ENCODE measurements around the gene PPT1.
A peak's percentile ranks its signal among the peaks of the same experiment; 100 is the strongest.
"Not testable (repeated sequence)": the region's sequence is repeated elsewhere in the genome, so short reads cannot be mapped to it uniquely, and the experiment has no call there.

PPT1 gene

DNA sequence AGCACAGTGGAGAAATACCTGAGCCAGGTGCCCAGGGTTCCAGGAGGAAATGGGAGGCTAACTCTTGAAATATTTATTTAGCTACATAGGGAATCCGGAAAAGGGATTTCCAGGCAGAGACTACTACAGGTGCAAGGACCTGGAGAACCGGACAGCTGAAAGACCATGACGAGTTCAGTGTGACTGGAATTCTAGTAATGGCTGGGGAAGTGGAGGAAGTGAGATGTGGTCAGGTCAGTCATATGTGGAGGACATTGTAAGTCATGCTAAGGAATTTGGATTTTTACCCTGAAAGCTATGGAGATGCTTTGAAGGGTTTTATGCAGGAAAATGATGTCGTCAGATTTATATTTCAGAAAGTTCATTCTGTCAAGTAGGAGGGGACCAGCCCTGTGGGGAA, 54.7 kb downstream of the PPT1 start:
- no peaks in the 10 kb centered on the region for H3K9me3 ChIP-seq (ENCODE audit: control insufficient read depth, insufficient read depth, low read length)
- H3K27ac ChIP-seq (ENCODE audit: low read length) = no peak overlapping the region
- no peaks in the 10 kb centered on the region for H3K4me1 ChIP-seq (ENCODE audit: control insufficient read depth, insufficient read depth, low read length)
- H3K4me3 ChIP-seq (ENCODE audit: low read length) = no peak overlapping the region
- no peak for DNase-seq (ENCODE audit: low read depth, low spot score)
- H3K36me3 ChIP-seq (ENCODE audit: control insufficient read depth, insufficient read depth, low read length) = no peaks in the 10 kb centered on the region
- H3K27me3 ChIP-seq (ENCODE audit: control insufficient read depth, insufficient read depth, low read length) = no peaks in the 10 kb centered on the region
- WGBS (ENCODE audit: insufficient coverage, insufficient read length) = no CpG with 5 or more reads among the region's 4 CpGs

DNA sequence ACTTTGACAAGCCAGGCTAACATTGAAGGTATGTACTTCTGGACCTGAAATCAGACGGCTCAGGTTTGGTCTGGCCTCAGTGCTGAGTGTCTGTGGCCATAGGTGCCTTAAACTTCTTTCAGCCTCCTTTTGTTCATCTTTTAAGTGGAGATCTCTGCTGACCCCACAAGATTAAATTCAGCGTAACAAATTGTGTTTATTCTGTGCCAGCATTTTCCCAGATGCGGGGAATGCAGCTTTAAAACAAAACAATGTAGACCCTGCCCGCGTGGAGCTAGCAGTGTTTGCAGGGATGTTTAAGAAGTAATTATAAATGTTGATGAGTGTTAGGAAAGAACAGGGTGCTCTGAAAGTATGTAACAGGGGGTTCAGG, 55.6 kb downstream of the PPT1 start:
- Histone ChIP-seq H3K9me3 (ENCODE audit: control insufficient read depth, insufficient read depth, low read length) (no peaks in the 10 kb centered on the region), H3K27ac (ENCODE audit: low read length) (no peak overlapping the region), H3K27me3 (ENCODE audit: control insufficient read depth, insufficient read depth, low read length) (no peaks in the 10 kb centered on the region), H3K36me3 (ENCODE audit: control insufficient read depth, insufficient read depth, low read length) (no peaks in the 10 kb centered on the region), H3K4me1 (ENCODE audit: control insufficient read depth, insufficient read depth, low read length) (no peaks in the 10 kb centered on the region), H3K4me3 (ENCODE audit: low read length) (peak overlapping the region; percentile 77; the same call in 1 of the 2 replicates)
- DNase-seq (ENCODE audit: low read depth, low spot score) = no peak
- WGBS (ENCODE audit: insufficient coverage, insufficient read length) = no CpG with 5 or more reads among the region's 5 CpGs

DNA sequence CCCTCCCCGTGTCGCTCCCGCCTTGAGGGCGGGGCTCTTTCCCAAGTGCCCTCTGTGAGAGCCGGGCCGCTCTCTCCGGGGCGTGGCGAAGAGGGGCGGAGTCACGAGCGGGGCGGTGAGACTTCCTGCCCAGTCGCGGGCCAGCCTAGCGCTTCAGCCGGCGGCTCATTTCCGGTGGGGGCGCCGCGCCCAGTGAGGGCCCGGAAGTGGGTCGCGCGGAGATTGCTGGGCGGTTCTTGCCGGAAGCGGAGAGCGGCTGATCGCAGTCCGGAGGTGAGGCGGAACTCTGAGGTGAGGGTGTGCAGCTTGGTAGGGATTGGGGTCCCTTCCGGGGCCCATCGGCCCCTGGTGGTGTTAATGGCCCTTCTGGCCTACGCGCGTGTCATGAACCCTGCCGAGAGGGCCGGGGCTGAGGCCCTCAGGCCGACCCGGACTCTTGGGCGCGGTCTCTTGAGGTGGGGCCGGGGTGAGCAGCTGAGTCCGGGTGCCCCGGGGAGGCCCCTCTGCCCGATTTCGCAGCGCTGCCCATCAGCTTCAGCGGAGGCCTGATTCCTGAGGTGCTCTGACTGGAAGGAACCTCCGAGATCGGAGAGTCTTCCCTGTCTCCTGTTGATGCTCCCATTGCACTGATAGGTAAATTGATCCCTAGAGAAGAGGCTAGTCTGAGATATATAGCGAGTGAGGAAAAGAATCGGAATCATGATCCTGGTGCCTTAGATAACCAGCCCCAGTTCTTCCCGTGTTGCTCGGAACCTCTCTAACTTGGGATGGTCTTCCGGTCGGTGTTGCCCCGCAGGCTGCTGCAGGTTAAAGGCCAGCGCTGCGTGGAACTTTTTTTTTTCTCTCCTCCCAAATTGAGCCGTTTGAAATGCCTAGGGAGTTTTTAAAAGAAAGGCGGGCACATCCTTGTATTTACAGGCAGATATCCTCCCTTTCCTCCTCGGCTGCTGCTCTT, 56.3 kb downstream of the PPT1 start, which contains the start of gene CAP1:
Gene CAP1 (plus strand): TSS at position 219 of the 955 bp plus-strand sequence. CDS start 18,618 bp downstream, outside the sequence.
- Histone ChIP-seq H3K4me1 (ENCODE audit: control insufficient read depth, insufficient read depth, low read length) (no peaks in the 10 kb centered on the region), H3K36me3 (ENCODE audit: control insufficient read depth, insufficient read depth, low read length) (no peaks in the 10 kb centered on the region), H3K9me3 (ENCODE audit: control insufficient read depth, insufficient read depth, low read length) (no peaks in the 10 kb centered on the region), H3K27ac (ENCODE audit: low read length) (no peak within 1 kb of the TSS), H3K4me3 (ENCODE audit: low read length) (peak within 1 kb of the TSS; percentile 82), H3K27me3 (ENCODE audit: control insufficient read depth, insufficient read depth, low read length) (no peaks in the 10 kb centered on the region)
- DNase-seq (ENCODE audit: low read depth, low spot score) = peak; percentile 94
- WGBS (ENCODE audit: insufficient coverage, insufficient read length) = no CpG with 5 or more reads among the region's 65 CpGs

DNA sequence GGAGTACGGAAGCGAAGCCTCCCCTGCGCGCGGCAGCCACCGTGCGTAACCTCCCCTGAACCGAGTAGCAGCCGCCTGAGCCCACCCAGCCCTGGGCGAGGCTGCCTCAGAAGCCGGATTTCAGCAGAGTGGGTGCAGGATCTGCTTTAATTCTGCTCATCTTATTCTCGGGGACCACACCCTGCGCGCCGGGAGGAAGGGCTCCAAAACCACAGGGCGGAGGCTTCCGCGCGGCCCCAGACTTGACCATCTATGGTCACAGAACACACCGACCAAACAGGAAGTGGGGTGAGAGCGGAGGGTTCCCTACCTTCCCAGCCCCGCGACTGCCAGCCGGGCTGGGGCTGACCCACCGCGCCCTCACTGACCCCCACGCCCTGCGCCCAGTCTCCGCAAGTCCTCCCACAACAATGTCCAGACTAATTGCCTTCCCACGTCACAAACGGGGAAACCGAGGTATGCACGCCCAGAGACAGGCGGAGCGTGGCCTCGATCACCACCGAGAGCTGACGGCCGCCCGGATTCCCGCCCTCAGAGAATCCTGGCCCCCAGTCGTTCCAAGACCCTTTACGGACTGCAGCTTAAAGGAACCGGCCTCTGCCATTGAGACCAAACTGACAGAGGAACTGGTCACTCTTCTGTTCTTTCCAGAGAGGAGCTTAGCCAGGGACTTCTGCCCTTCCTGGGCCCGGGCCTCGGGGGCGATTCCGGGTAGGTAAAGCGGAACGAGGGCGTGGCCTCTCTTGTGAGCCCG, 57.1 kb downstream of the PPT1 start:
- H3K36me3 ChIP-seq (ENCODE audit: control insufficient read depth, insufficient read depth, low read length) = no peaks in the 10 kb centered on the region
- WGBS (ENCODE audit: insufficient coverage, insufficient read length) = no CpG with 5 or more reads among the region's 52 CpGs
- H3K27me3 ChIP-seq (ENCODE audit: control insufficient read depth, insufficient read depth, low read length) = no peaks in the 10 kb centered on the region
- no peaks in the 10 kb centered on the region for H3K9me3 ChIP-seq (ENCODE audit: control insufficient read depth, insufficient read depth, low read length)
- DNase-seq (ENCODE audit: low read depth, low spot score) = no peak
- H3K4me3 ChIP-seq (ENCODE audit: low read length) = peak overlapping the region; percentile 82
- H3K4me1 ChIP-seq (ENCODE audit: control insufficient read depth, insufficient read depth, low read length) = no peaks in the 10 kb centered on the region
- no peak overlapping the region for H3K27ac ChIP-seq (ENCODE audit: low read length)

DNA sequence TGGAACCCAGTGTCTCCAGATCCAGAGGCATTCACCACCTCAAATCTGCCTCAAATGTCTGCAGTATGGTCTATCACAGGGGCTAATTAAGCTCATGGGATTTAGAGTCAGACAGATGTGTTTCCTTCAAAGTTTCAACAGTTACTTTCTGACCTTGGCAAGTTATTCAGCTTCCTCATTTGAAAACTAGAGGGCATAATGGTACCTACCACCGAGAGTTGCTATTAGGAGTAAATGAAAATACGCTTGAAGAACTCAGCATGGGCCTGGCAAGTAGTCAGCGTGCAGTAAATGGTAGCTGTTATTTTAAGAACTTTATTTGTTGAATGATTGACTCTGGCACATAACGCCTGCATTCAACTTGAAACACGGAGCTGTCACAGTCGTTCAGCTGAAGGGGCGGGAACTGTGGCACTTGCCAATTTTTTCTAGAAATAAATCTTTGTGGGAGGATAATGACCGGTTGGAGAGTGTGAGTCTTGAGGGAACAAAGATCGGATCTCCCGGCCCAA, 57.8 kb downstream of the PPT1 start:
- DNase-seq (ENCODE audit: low read depth, low spot score) = no peak

DNA sequence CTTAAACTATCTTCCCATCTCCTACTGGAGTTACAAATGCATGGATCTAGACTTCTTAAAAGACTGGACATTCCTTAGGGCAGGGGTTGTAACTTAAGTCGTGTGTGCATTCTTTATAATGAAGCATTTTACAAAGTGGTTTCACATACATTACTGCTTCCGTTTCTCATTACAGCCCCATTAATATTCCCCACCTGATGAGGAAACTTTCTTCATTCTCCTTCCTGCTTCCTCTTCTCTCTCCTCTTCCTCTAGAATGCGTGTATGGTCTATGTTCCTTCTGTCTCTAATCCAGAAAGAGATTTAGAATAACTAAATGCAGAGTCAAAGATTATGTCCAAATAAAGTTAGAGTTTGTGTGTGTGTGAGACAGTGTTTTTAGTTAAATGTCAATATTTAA, 58.4 kb downstream of the PPT1 start:
- DNase-seq (ENCODE audit: low read depth, low spot score) = no peak
- Histone ChIP-seq H3K27ac (ENCODE audit: low read length) (no peak overlapping the region), H3K36me3 (ENCODE audit: control insufficient read depth, insufficient read depth, low read length) (no peaks in the 10 kb centered on the region), H3K4me3 (ENCODE audit: low read length) (no peak overlapping the region), H3K4me1 (ENCODE audit: control insufficient read depth, insufficient read depth, low read length) (no peaks in the 10 kb centered on the region), H3K27me3 (ENCODE audit: control insufficient read depth, insufficient read depth, low read length) (no peaks in the 10 kb centered on the region), H3K9me3 (ENCODE audit: control insufficient read depth, insufficient read depth, low read length) (no peaks in the 10 kb centered on the region)
- WGBS (ENCODE audit: insufficient coverage, insufficient read length) = no CpG with 5 or more reads among the region's 3 CpGs

More for the DNA sequence above, 57.8 kb downstream of the PPT1 start:
- Histone ChIP-seq H3K4me1 (ENCODE audit: control insufficient read depth, insufficient read depth, low read length) (no peaks in the 10 kb centered on the region), H3K27ac (ENCODE audit: low read length) (no peak overlapping the region), H3K27me3 (ENCODE audit: control insufficient read depth, insufficient read depth, low read length) (no peaks in the 10 kb centered on the region), H3K9me3 (ENCODE audit: control insufficient read depth, insufficient read depth, low read length) (no peaks in the 10 kb centered on the region), H3K36me3 (ENCODE audit: control insufficient read depth, insufficient read depth, low read length) (no peaks in the 10 kb centered on the region), H3K4me3 (ENCODE audit: low read length) (peak overlapping the region; percentile 82; the same call in 1 of the 2 replicates)
- WGBS (ENCODE audit: insufficient coverage, insufficient read length) = no CpG with 5 or more reads among the region's 10 CpGs

DNA sequence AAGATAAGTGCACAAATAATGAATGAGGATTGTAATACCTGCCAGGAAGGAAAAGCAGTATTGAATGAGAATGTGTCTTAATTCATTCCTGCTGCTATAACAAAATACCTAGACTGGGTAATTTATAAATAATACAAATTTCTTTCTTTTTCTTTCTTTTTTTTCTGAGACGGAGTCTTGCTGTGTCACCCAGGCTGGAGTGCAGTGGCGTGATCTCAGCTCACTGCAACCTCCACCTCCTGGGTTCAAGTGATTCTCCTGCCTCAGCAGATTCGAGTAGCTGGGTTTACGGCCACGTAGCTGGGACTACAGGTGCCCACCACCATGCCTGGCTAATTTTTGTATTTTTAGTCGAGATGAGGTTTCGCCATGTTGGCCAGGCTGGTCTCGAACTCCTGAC, 59.8 kb downstream of the PPT1 start:
- not testable (repeated sequence) for H3K4me1 ChIP-seq (ENCODE audit: control insufficient read depth, insufficient read depth, low read length); H3K27me3 ChIP-seq (ENCODE audit: control insufficient read depth, insufficient read depth, low read length); H3K27ac ChIP-seq (ENCODE audit: low read length); DNase-seq (ENCODE audit: low read depth, low spot score); H3K4me3 ChIP-seq (ENCODE audit: low read length); H3K9me3 ChIP-seq (ENCODE audit: control insufficient read depth, insufficient read depth, low read length); H3K36me3 ChIP-seq (ENCODE audit: control insufficient read depth, insufficient read depth, low read length)
- WGBS (ENCODE audit: insufficient coverage, insufficient read length) = no CpG with 5 or more reads among the region's 8 CpGs

DNA sequence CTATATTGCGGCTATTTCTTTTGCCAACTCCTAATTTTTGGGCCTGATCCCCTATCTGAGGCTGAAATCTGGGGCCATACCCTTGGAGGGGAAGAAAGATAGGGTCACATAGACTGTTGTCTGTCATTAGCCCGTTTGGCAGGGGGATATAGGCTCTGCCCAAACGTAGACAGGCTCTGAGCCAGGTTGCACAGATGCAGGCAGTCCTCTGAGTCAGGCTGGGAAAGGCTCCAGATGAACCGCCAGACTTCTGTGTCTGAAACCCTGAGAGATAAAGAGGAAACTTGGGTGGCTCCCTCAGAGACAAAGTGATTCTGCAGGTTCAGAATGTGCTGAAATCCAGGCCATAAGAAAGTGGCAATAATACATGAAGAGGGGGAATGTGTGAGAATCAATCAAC, 60.5 kb downstream of the PPT1 start:
- Histone ChIP-seq H3K27ac (ENCODE audit: low read length) (no peak overlapping the region), H3K9me3 (ENCODE audit: control insufficient read depth, insufficient read depth, low read length) (no peaks in the 10 kb centered on the region), H3K4me1 (ENCODE audit: control insufficient read depth, insufficient read depth, low read length) (no peaks in the 10 kb centered on the region), H3K27me3 (ENCODE audit: control insufficient read depth, insufficient read depth, low read length) (no peaks in the 10 kb centered on the region), H3K4me3 (ENCODE audit: low read length) (no peak overlapping the region), H3K36me3 (ENCODE audit: control insufficient read depth, insufficient read depth, low read length) (no peaks in the 10 kb centered on the region)
- DNase-seq (ENCODE audit: low read depth, low spot score) = no peak
- no CpG with 5 or more reads among the region's 4 CpGs for WGBS (ENCODE audit: insufficient coverage, insufficient read length)

DNA sequence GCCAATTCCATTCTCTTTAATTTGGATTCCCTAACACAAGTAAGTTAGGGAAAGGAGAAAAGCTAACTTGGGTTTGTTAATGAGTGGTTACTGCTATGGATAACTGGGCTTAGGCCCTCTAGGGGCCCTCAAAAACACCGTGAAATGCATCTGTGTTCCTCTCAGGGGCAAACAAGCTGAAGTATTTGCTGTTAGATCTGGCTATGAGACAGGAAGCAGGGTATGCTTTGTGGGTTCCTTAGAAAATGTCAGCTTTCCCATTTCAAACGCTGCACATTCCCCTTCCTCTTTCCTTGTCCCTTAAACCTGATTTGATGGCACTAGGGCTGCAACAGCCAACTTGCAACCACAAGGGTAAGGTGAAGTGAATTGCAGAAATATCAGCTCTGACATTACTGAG, 62.2 kb downstream of the PPT1 start:
- Histone ChIP-seq H3K4me3 (ENCODE audit: low read length) (no peak overlapping the region), H3K9me3 (ENCODE audit: control insufficient read depth, insufficient read depth, low read length) (no peaks in the 10 kb centered on the region), H3K27me3 (ENCODE audit: control insufficient read depth, insufficient read depth, low read length) (no peaks in the 10 kb centered on the region), H3K27ac (ENCODE audit: low read length) (no peak overlapping the region), H3K36me3 (ENCODE audit: control insufficient read depth, insufficient read depth, low read length) (no peaks in the 10 kb centered on the region), H3K4me1 (ENCODE audit: control insufficient read depth, insufficient read depth, low read length) (no peaks in the 10 kb centered on the region)
- no peak for DNase-seq (ENCODE audit: low read depth, low spot score)
- no CpG with 5 or more reads among the region's 2 CpGs for WGBS (ENCODE audit: insufficient coverage, insufficient read length)

DNA sequence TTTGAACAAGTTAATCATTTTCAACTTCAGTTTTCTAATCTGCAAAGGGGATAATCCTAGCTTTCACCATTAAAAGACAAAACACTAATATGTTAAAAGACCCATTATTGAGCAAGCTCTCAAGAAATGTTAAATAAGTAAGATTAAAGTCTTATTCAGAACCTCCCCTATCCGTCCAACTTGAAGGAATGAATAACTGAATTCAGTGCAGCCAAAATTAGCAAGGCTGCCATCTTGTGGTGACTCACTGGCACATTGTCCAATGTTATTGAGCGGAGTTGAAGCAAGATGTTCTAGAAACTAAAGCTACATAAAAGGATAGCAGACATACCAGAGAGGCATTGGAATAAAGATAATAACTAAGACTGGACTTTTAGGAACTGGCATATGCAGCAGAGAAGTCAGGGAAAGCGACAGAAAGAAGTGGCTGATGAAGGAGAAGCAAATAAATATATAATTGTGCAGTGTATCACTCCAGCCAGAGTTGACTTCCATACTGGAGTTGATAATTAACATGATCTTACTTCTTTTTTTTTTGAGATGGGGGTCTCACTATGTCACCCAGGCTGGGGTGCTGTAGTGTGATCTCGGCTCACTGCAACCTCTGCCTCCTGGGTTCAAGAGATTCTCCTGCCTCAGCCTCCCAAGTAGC, 64.7 kb downstream of the PPT1 start:
- Histone ChIP-seq H3K36me3 (ENCODE audit: control insufficient read depth, insufficient read depth, low read length) (no peaks in the 10 kb centered on the region), H3K27me3 (ENCODE audit: control insufficient read depth, insufficient read depth, low read length) (no peaks in the 10 kb centered on the region), H3K4me3 (ENCODE audit: low read length) (no peak overlapping the region), H3K4me1 (ENCODE audit: control insufficient read depth, insufficient read depth, low read length) (no peaks in the 10 kb centered on the region), H3K27ac (ENCODE audit: low read length) (no peak overlapping the region), H3K9me3 (ENCODE audit: control insufficient read depth, insufficient read depth, low read length) (no peaks in the 10 kb centered on the region)
- no peak for DNase-seq (ENCODE audit: low read depth, low spot score)
- no CpG with 5 or more reads among the region's 4 CpGs for WGBS (ENCODE audit: insufficient coverage, insufficient read length)

All from iPS DF 6.9 (cell line).